GM21515 (cell line): ENCODE data around the gene CD226.
"Not testable (repeated sequence)": the region's sequence is repeated elsewhere in the genome, so short reads cannot be mapped to it uniquely, and the experiment has no call there.

Experiments
- ATAC-seq: cut with Tn5 transposase; IDR thresholded peaks from one replicate; pipeline ENCODE4 v1.9.1; 2021; ENCODE audit not compliant: unreplicated experiment

CD226 gene

GRCh38 chr18:69876490-69876889 lies 71.2 kb downstream of the CD226 start:
- no peak for ATAC-seq

GRCh38 chr18:69874058-69874457 lies 73.6 kb downstream of the CD226 start:
- ATAC-seq = no peak

- no peak for ATAC-seq
Measured at GRCh38 chr18:69872661-69873060, 75.0 kb downstream of the CD226 start.

- no peak for ATAC-seq
Measured at GRCh38 chr18:69871363-69871762, 76.3 kb downstream of the CD226 start.

- ATAC-seq = no peak
Measured at GRCh38 chr18:69870736-69871135, 76.9 kb downstream of the CD226 start.

- no peak for ATAC-seq
Measured at GRCh38 chr18:69866212-69866611, 81.5 kb downstream of the CD226 start.

GRCh38 chr18:69865776-69866175 lies 81.9 kb downstream of the CD226 start:
- ATAC-seq = no peak

- peak; percentile 43 for ATAC-seq
Measured at GRCh38 chr18:69864802-69865201, 82.9 kb downstream of the CD226 start.

GRCh38 chr18:69858897-69859296 lies 88.8 kb downstream of the CD226 start:
- ATAC-seq = no peak

- no peak for ATAC-seq
Measured at GRCh38 chr18:69854455-69854854, 93.2 kb downstream of the CD226 start.

GRCh38 chr18:69853051-69853450 lies 94.6 kb downstream of the CD226 start:
- no peak for ATAC-seq

- no peak for ATAC-seq
Measured at GRCh38 chr18:69845593-69846506, 101.8 kb downstream of the CD226 start.

- no peak for ATAC-seq
Measured at GRCh38 chr18:69844656-69845055, 103.0 kb downstream of the CD226 start.

- ATAC-seq = no peak
Measured at GRCh38 chr18:69843015-69843414, 104.7 kb downstream of the CD226 start.

GRCh38 chr18:69841117-69841516 lies 106.6 kb downstream of the CD226 start:
- no peak for ATAC-seq

GRCh38 chr18:69840445-69840844 lies 107.2 kb downstream of the CD226 start:
- no peak for ATAC-seq

- no peak for ATAC-seq
Measured at GRCh38 chr18:69840001-69840400, 107.7 kb downstream of the CD226 start.

GRCh38 chr18:69839497-69839896 lies 108.2 kb downstream of the CD226 start:
- ATAC-seq = no peak

GRCh38 chr18:69838620-69839411 lies 108.9 kb downstream of the CD226 start:
- no peak for ATAC-seq

- ATAC-seq = no peak
Measured at GRCh38 chr18:69838003-69838402, 109.7 kb downstream of the CD226 start.

GRCh38 chr18:69834980-69835379 lies 112.7 kb downstream of the CD226 start:
- not testable (repeated sequence) for ATAC-seq

- no peak for ATAC-seq
Measured at GRCh38 chr18:69830189-69830588, 117.5 kb downstream of the CD226 start.
